8988T (cell line): ENCODE measurements around the gene USP44.

ENCODE experiments used
- DNase-seq: peaks from one replicate; pipeline ENCODE4 v3.0.0; 2011

The USP44 gene

GRCh38 chr12:95548056-95548538, 3.2 kb downstream of the USP44 start:
- DNase-seq, result no peak

GRCh38 chr12:95547522-95548055, 3.7 kb downstream of the USP44 start:
- DNase-seq, result no peak

- no peak for DNase-seq
These were observed 4.8 kb downstream of the USP44 start for GRCh38 chr12:95546491-95546813.

GRCh38 chr12:95545731-95546490, 5.4 kb downstream of the USP44 start:
- no peak for DNase-seq

- DNase-seq, result no peak
These were observed 6.0 kb downstream of the USP44 start for GRCh38 chr12:95545303-95545702.

- DNase-seq, result no peak
These were observed 6.5 kb downstream of the USP44 start for GRCh38 chr12:95544756-95545155.

- DNase-seq, result no peak
These were observed 8.0 kb downstream of the USP44 start for GRCh38 chr12:95543305-95543704.

GRCh38 chr12:95541436-95541835, 9.8 kb downstream of the USP44 start:
- DNase-seq, result no peak

GRCh38 chr12:95538656-95539055, 12.6 kb downstream of the USP44 start:
- no peak for DNase-seq

GRCh38 chr12:95538006-95538405, 13.3 kb downstream of the USP44 start:
- DNase-seq, result no peak

- DNase-seq, result no peak
These were observed 17.3 kb downstream of the USP44 start for GRCh38 chr12:95533985-95534384.

- DNase-seq, result no peak
These were observed 18.4 kb downstream of the USP44 start for GRCh38 chr12:95532851-95533250.

- DNase-seq, result no peak
These were observed 21.5 kb downstream of the USP44 start for GRCh38 chr12:95529693-95530225.

- no peak for DNase-seq
These were observed 22.8 kb downstream of the USP44 start for GRCh38 chr12:95528431-95528830.

GRCh38 chr12:95522692-95523091, 28.6 kb downstream of the USP44 start:
- DNase-seq, result no peak

GRCh38 chr12:95520816-95521215, 30.5 kb downstream of the USP44 start:
- DNase-seq, result no peak

- no peak for DNase-seq
These were observed 32.3 kb downstream of the USP44 start for GRCh38 chr12:95518944-95519343.

- DNase-seq, result no peak
These were observed 34.0 kb downstream of the USP44 start for GRCh38 chr12:95517246-95517645.

GRCh38 chr12:95516757-95517156, 34.5 kb downstream of the USP44 start:
- DNase-seq, result no peak

GRCh38 chr12:95515197-95515596, 36.1 kb downstream of the USP44 start:
- DNase-seq, result no peak

GRCh38 chr12:95513599-95513998, 37.7 kb downstream of the USP44 start:
- no peak for DNase-seq

- DNase-seq, result no peak
These were observed 39.3 kb downstream of the USP44 start for GRCh38 chr12:95511977-95512376.

GRCh38 chr12:95509300-95509699, 42.0 kb downstream of the USP44 start:
- no peak for DNase-seq

- no peak for DNase-seq
These were observed 44.4 kb downstream of the USP44 start for GRCh38 chr12:95506707-95507523.
